Activated T-helper 1 cell treated with Interleukin-2 at 50 U/mL for 16 hours (primary cell): ENCODE results near the gene CX3CL1.
"Not testable (repeated sequence)": the region's sequence is repeated elsewhere in the genome, so short reads cannot be mapped to it uniquely, and the experiment has no call there.

Experiments used
- DNase-seq: peaks from one replicate; pipeline ENCODE4 v3.0.0-alpha.2; 2020; ENCODE audit warnings: low read depth

The CX3CL1 gene

GRCh38 chr16:57357330-57358085 is 14.8 kb upstream of the CX3CL1 start:
- no peak for DNase-seq

GRCh38 chr16:57358086-57358420 is 14.2 kb upstream of the CX3CL1 start:
- no peak for DNase-seq

GRCh38 chr16:57358527-57359095 is 13.7 kb upstream of the CX3CL1 start, which contains the start of gene CCL22:
Gene CCL22 (plus strand): TSS chr16:57358783. CDS start chr16:57358817, 34 bp downstream.
- no peak for DNase-seq

- DNase-seq: no peak
Observed at GRCh38 chr16:57360321-57360935, 11.9 kb upstream of the CX3CL1 start.

GRCh38 chr16:57361404-57361803 is 10.9 kb upstream of the CX3CL1 start:
- DNase-seq: no peak

GRCh38 chr16:57364143-57364542 is 8.1 kb upstream of the CX3CL1 start:
- no peak for DNase-seq

- DNase-seq: no peak
Observed at GRCh38 chr16:57366544-57367040, 5.7 kb upstream of the CX3CL1 start.

- DNase-seq: no peak
Observed at GRCh38 chr16:57367116-57367752, 5.1 kb upstream of the CX3CL1 start.

GRCh38 chr16:57371494-57372371 is 557 bp upstream of the CX3CL1 start:
- DNase-seq: no peak

- no peak for DNase-seq
Observed at GRCh38 chr16:57373117-57373947, 1.0 kb downstream of the CX3CL1 start.

- no peak for DNase-seq
Observed at GRCh38 chr16:57374067-57374534, 1.8 kb downstream of the CX3CL1 start.

- not testable (repeated sequence) for DNase-seq
Observed at GRCh38 chr16:57374925-57375465, 2.7 kb downstream of the CX3CL1 start.

GRCh38 chr16:57376313-57376818 is 4.1 kb downstream of the CX3CL1 start:
- no peak for DNase-seq

GRCh38 chr16:57377080-57377841 is 5.0 kb downstream of the CX3CL1 start:
- no peak for DNase-seq

GRCh38 chr16:57379579-57379978 is 7.3 kb downstream of the CX3CL1 start:
- no peak for DNase-seq

GRCh38 chr16:57380671-57381462 is 8.6 kb downstream of the CX3CL1 start:
- DNase-seq: no peak

GRCh38 chr16:57381791-57382534 is 9.7 kb downstream of the CX3CL1 start:
- no peak for DNase-seq
